WTC11 (cell line): ENCODE data around the gene LLGL1.

Source experiments
- CBFB ChIP-seq: sonication (generic); formaldehyde crosslinking; IDR thresholded peaks from 2 replicates; pipeline ENCODE4 v1.8.1; 2022; ENCODE audit warnings: mild to moderate bottlenecking, low read depth, missing genetic modification reagents
- FOXP4 ChIP-seq: sonication (generic); formaldehyde crosslinking; IDR thresholded peaks from 2 replicates; pipeline ENCODE4 v1.8.0; 2022; ENCODE audit warnings: mild to moderate bottlenecking, missing genetic modification reagents
- KAT7 ChIP-seq: sonication (generic); formaldehyde crosslinking; IDR thresholded peaks from 2 replicates; pipeline ENCODE4 v1.8.1; 2023; ENCODE audit warnings: missing genetic modification reagents, mild to moderate bottlenecking, borderline replicate concordance
- NFATC4 ChIP-seq: fragments of 250-450 bp; sonication (Bioruptor Pico); IDR thresholded peaks from 2 replicates; pipeline ENCODE4 v1.9.0; 2021; ENCODE audit warnings: mild to moderate bottlenecking
- NR3C1 ChIP-seq: sonication (generic); formaldehyde crosslinking; conservative IDR thresholded peaks from 2 replicates; pipeline ENCODE4 v1.8.1; 2023; ENCODE audit warnings: low read depth, mild to moderate bottlenecking, missing genetic modification reagents
- SP1 ChIP-seq: sonication (generic); formaldehyde crosslinking; conservative IDR thresholded peaks from 2 replicates; pipeline ENCODE4 v1.8.1; 2022; ENCODE audit warnings: missing genetic modification reagents
- TCF7 ChIP-seq: sonication (generic); formaldehyde crosslinking; IDR thresholded peaks from 2 replicates; pipeline ENCODE4 v1.8.0; 2022; ENCODE audit warnings: mild to moderate bottlenecking, low read depth, missing genetic modification reagents, moderate library complexity
- USF2 ChIP-seq: sonication (generic); formaldehyde crosslinking; IDR thresholded peaks from 2 replicates; pipeline ENCODE4 v1.8.1; 2023; ENCODE audit warnings: mild to moderate bottlenecking, missing genetic modification reagents, moderate library complexity
- ZNF138 ChIP-seq: sonication (generic); formaldehyde crosslinking; conservative IDR thresholded peaks from 2 replicates; pipeline ENCODE4 v1.8.1; 2022; ENCODE audit warnings: mild to moderate bottlenecking, moderate library complexity, missing genetic modification reagents
- TF ChIP-seq, protein P1 (sequence below): fragments of 200-600 bp; IDR thresholded peaks from 2 replicates; pipeline ENCODE4 v1.8.0; 2022; ENCODE audit warnings: antibody characterized with exemption
- TF ChIP-seq, protein P2 (sequence below): sonication (generic); formaldehyde crosslinking; IDR thresholded peaks from 2 replicates; pipeline ENCODE4 v1.8.1; 2023; ENCODE audit warnings: mild to moderate bottlenecking, missing genetic modification reagents, moderate library complexity

DNA sequence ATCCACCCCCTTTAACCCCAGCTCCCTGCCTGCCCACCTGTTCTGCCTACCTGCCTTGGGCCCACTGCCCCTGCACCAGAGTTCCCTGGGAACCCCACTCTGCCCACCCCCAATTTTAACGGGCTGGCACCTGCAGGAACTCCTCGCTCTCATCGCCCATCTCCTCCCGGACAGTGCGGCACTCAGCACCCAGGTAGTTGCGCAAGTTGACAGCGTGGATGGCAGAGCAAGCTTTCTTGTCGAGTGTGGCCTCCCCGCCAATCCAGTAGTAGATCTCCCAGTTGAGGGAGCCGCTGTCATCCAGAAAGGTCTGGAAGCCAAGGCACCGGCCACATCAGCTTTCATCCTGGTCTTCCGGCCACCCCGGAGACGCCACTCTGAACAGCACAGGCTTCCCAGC lies 25.3 kb downstream of the LLGL1 start:
- TF ChIP-seq, protein P1, sequence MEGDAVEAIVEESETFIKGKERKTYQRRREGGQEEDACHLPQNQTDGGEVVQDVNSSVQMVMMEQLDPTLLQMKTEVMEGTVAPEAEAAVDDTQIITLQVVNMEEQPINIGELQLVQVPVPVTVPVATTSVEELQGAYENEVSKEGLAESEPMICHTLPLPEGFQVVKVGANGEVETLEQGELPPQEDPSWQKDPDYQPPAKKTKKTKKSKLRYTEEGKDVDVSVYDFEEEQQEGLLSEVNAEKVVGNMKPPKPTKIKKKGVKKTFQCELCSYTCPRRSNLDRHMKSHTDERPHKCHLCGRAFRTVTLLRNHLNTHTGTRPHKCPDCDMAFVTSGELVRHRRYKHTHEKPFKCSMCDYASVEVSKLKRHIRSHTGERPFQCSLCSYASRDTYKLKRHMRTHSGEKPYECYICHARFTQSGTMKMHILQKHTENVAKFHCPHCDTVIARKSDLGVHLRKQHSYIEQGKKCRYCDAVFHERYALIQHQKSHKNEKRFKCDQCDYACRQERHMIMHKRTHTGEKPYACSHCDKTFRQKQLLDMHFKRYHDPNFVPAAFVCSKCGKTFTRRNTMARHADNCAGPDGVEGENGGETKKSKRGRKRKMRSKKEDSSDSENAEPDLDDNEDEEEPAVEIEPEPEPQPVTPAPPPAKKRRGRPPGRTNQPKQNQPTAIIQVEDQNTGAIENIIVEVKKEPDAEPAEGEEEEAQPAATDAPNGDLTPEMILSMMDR, result no peak
- TF ChIP-seq FOXP4 (CRISPR knock-in tag) (no peak), KAT7 (CRISPR knock-in tag) (no peak), NFATC4 (CRISPR knock-in tag) (no peak), NR3C1 (CRISPR knock-in tag) (no peak), CBFB (CRISPR knock-in tag) (no peak), ZNF138 (CRISPR knock-in tag) (no peak), TCF7 (CRISPR knock-in tag) (no peak), SP1 (CRISPR knock-in tag) (no peak), USF2 (CRISPR knock-in tag) (no peak)
- TF ChIP-seq, protein P2, sequence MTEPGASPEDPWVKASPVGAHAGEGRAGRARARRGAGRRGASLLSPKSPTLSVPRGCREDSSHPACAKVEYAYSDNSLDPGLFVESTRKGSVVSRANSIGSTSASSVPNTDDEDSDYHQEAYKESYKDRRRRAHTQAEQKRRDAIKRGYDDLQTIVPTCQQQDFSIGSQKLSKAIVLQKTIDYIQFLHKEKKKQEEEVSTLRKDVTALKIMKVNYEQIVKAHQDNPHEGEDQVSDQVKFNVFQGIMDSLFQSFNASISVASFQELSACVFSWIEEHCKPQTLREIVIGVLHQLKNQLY (CRISPR knock-in tag), result no peak
